Lower leg skin (tissue), 3 donors: ENCODE results near the gene PRPF8.

Experiments
- POLR2A ChIP-seq, 2 donors: fragments of 450-650 bp; IDR thresholded peaks; one replicate each; pipeline ENCODE4 v1.6.1; 2016 to 2017; ENCODE audit warnings: antibody characterized with exemption in 2 of 2, mild to moderate bottlenecking in 1 of 2, moderate library complexity in 1 of 2
- TF ChIP-seq, protein P1 (sequence below), 3 donors: fragments of 450-650 bp; IDR thresholded peaks; one replicate each; pipeline ENCODE4 v1.5.1; 2016; ENCODE audit warnings: antibody characterized with exemption in 3 of 3, mild to moderate bottlenecking in 3 of 3, moderate library complexity in 2 of 3

GRCh38 chr17:1673041-1673785 lies 11.5 kb downstream of the PRPF8 start:
- TF ChIP-seq, protein P1, sequence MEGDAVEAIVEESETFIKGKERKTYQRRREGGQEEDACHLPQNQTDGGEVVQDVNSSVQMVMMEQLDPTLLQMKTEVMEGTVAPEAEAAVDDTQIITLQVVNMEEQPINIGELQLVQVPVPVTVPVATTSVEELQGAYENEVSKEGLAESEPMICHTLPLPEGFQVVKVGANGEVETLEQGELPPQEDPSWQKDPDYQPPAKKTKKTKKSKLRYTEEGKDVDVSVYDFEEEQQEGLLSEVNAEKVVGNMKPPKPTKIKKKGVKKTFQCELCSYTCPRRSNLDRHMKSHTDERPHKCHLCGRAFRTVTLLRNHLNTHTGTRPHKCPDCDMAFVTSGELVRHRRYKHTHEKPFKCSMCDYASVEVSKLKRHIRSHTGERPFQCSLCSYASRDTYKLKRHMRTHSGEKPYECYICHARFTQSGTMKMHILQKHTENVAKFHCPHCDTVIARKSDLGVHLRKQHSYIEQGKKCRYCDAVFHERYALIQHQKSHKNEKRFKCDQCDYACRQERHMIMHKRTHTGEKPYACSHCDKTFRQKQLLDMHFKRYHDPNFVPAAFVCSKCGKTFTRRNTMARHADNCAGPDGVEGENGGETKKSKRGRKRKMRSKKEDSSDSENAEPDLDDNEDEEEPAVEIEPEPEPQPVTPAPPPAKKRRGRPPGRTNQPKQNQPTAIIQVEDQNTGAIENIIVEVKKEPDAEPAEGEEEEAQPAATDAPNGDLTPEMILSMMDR (IDR thresholded peaks at IDR 0.05): no peak
- TF ChIP-seq POLR2A (IDR thresholded peaks at IDR 0.05): no peak
